H1 (cell line): Measurements from ENCODE around the gene GANAB. TPM values are rescaled to one million over a fixed set of nuclear protein-coding genes. Genes with fewer than 3 reads are reported as not detected.

Experiments used
- CTCF ChIA-PET: fragments of 300-600 bp; sonication (Branson Sonifier 250); formaldehyde crosslinking; loops from one replicate; lab custom pipeline; 2021; ENCODE audit not compliant: partially characterized antibody; lab: Charles Lee
- POLR2A ChIA-PET: fragments of 300-600 bp; sonication (Branson Sonifier 250); formaldehyde crosslinking; loops from one replicate; lab custom pipeline; 2021; ENCODE audit warnings: inconsistent platforms; ENCODE audit not compliant: partially characterized antibody; lab: Charles Lee
- DNase-seq, 2 experiments: peaks; one replicate each; pipeline versions ENCODE4 v3.0.0 to v3.0.0-alpha.2; 2010 to 2022; ENCODE audit warnings: low spot score in 2 of 2, low read depth in 1 of 2, mixed read lengths in 1 of 2
- FAIRE-seq: peaks from 2 replicates; lab custom pipeline; 2011; peaks lifted over from hg19 to GRCh38; lab: Jason Lieb, UNC
- H2AFZ ChIP-seq: 2 replicates; pipeline ENCODE4 v1.8.1; 2012; ENCODE audit warnings: low read length, inconsistent platforms
- H2AK5ac ChIP-seq: 2 replicates; pipeline ENCODE4 v1.6.1; 2013; ENCODE audit warnings: low read depth, low read length
- H2BK120ac ChIP-seq: replicated peaks from 2 replicates; pipeline ENCODE3; 2013; ENCODE audit warnings: low read depth, low read length, inconsistent platforms
- H2BK12ac ChIP-seq: 2 replicates; pipeline ENCODE4 v1.6.1; 2013; ENCODE audit warnings: low read depth, low read length
- H2BK15ac ChIP-seq: 2 replicates; pipeline ENCODE4 v1.6.1; 2013; ENCODE audit warnings: low read length
- H2BK20ac ChIP-seq: 2 replicates; pipeline ENCODE4 v1.6.1; 2013; ENCODE audit warnings: low read length
- H2BK5ac ChIP-seq: 2 replicates; pipeline ENCODE4 v1.6.1; 2013; ENCODE audit warnings: low read depth, low read length
- H3K14ac ChIP-seq: 2 replicates; pipeline ENCODE4 v1.6.1; 2013; ENCODE audit warnings: inconsistent platforms; ENCODE audit not compliant: insufficient read length
- H3K18ac ChIP-seq: 2 replicates; pipeline ENCODE4 v1.6.1; 2013; ENCODE audit warnings: low read length; ENCODE audit errors: extremely low read depth
- H3K23ac ChIP-seq: 2 replicates; pipeline ENCODE4 v1.6.1; 2013; ENCODE audit warnings: inconsistent platforms; ENCODE audit not compliant: insufficient read length
- H3K23me2 ChIP-seq: 2 replicates; pipeline ENCODE4 v1.6.1; 2013; ENCODE audit warnings: low read depth, low read length
- H3K27ac ChIP-seq: 2 replicates; pipeline ENCODE4 v1.6.1; 2011; ENCODE audit warnings: low read depth, low read length, inconsistent platforms
- H3K27me3 ChIP-seq, 4 experiments: replicated peaks in 1 of 4; 1 replicate in 1 of 4; 2 replicates in 3 of 4; pipeline versions ENCODE4 v1.6.1 to v1.8.1; 2011 to 2013; ENCODE audit warnings: low read length in 3 of 4, mild to moderate bottlenecking in 3 of 4, inconsistent platforms in 2 of 4, mixed read lengths in 2 of 4, moderate library complexity in 1 of 4; ENCODE audit not compliant: control insufficient read depth in 3 of 4, insufficient read depth in 3 of 4; ENCODE audit errors: extremely low read depth in 1 of 4
- H3K36me3 ChIP-seq, 4 experiments: 2 replicates each; pipeline versions ENCODE4 v1.6.1 to v1.8.1; 2011 to 2013; ENCODE audit warnings: mild to moderate bottlenecking in 4 of 4, low read length in 3 of 4, moderate library complexity in 2 of 4, control low read depth in 1 of 4, inconsistent platforms in 1 of 4; ENCODE audit not compliant: insufficient read depth in 4 of 4, control insufficient read depth in 2 of 4
- H3K4ac ChIP-seq: replicated peaks from 2 replicates; pipeline ENCODE3; 2013; ENCODE audit warnings: low read length, low read depth, mixed read lengths, inconsistent platforms; ENCODE audit not compliant: insufficient read length
- H3K4me1 ChIP-seq, 4 experiments: replicated peaks in 1 of 4; 1 replicate in 1 of 4; 2 replicates in 3 of 4; pipeline versions ENCODE4 v1.6.1 to v1.8.1; 2011 to 2013; ENCODE audit warnings: low read length in 3 of 4, inconsistent platforms in 2 of 4, mixed read lengths in 1 of 4; ENCODE audit not compliant: insufficient read depth in 4 of 4, control insufficient read depth in 3 of 4
- H3K4me2 ChIP-seq, 2 experiments: 2 replicates each; pipeline versions ENCODE4 v1.6.1 to v1.8.1; 2011 to 2013; ENCODE audit warnings: low read depth in 2 of 2, low read length in 2 of 2, control low read depth in 1 of 2, inconsistent platforms in 1 of 2, mild to moderate bottlenecking in 1 of 2; ENCODE audit not compliant: insufficient read depth in 1 of 2
- H3K4me3 ChIP-seq, 4 experiments: fragments of 200-600, 300-600 bp in 1 of 4; sonication (generic), shearing (Covaris generic), sonication (Bioruptor Twin) in 1 of 4; 2 replicates each; pipeline versions ENCODE4 v1.5.1 to v1.8.1; 2011 to 2016; ENCODE audit warnings: low read length in 4 of 4, low read depth in 3 of 4, control low read depth in 2 of 4, inconsistent platforms in 2 of 4, mild to moderate bottlenecking in 2 of 4, mixed read lengths in 1 of 4, moderate library complexity in 1 of 4; ENCODE audit not compliant: insufficient read depth in 2 of 4; ENCODE audit errors: extremely low read depth in 1 of 4
- H3K56ac ChIP-seq: replicated peaks from 2 replicates; pipeline ENCODE3; 2013; ENCODE audit warnings: low read depth, mild to moderate bottlenecking, mixed read lengths, low read length, inconsistent platforms; ENCODE audit not compliant: insufficient read length
- H3K79me1 ChIP-seq: 2 replicates; pipeline ENCODE4 v1.6.1; 2013; ENCODE audit warnings: low read depth, low read length, control low read depth
- H3K79me2 ChIP-seq, 2 experiments: 2 replicates each; pipeline versions ENCODE4 v1.6.1 to v1.8.1; 2012 to 2013; ENCODE audit warnings: low read length in 2 of 2, mild to moderate bottlenecking in 2 of 2, inconsistent platforms in 1 of 2; ENCODE audit not compliant: insufficient read depth in 2 of 2, control insufficient read depth in 1 of 2
- H3K9ac ChIP-seq, 4 experiments: replicated peaks in 1 of 4; 1 replicate in 1 of 4; 2 replicates in 3 of 4; pipeline versions ENCODE4 v1.6.1 to v1.8.1; 2011 to 2013; ENCODE audit warnings: low read depth in 3 of 4, low read length in 3 of 4, control low read depth in 2 of 4, mild to moderate bottlenecking in 2 of 4, moderate library complexity in 2 of 4, inconsistent platforms in 1 of 4; ENCODE audit errors: extremely low read depth in 1 of 4
- H3K9me3 ChIP-seq, 2 experiments: 2 replicates each; pipeline versions ENCODE4 v1.6.1 to v1.8.1; 2012 to 2013; ENCODE audit warnings: mild to moderate bottlenecking in 2 of 2, moderate library complexity in 2 of 2, control low read depth in 1 of 2, inconsistent platforms in 1 of 2, low read depth in 1 of 2, low read length in 1 of 2, mixed read lengths in 1 of 2; ENCODE audit not compliant: insufficient read depth in 2 of 2
- H4K20me1 ChIP-seq, 2 experiments: replicated peaks in 1 of 2; 2 replicates each; pipeline versions ENCODE3 to v1.8.1; 2011 to 2013; ENCODE audit warnings: inconsistent platforms in 2 of 2, low read length in 2 of 2, mild to moderate bottlenecking in 1 of 2; ENCODE audit not compliant: insufficient read depth in 2 of 2, control insufficient read depth in 1 of 2
- H4K5ac ChIP-seq: 2 replicates; pipeline ENCODE4 v1.6.1; 2013; ENCODE audit warnings: low read length, low read depth, mixed read lengths, inconsistent platforms; ENCODE audit not compliant: insufficient read length
- H4K8ac ChIP-seq: 2 replicates; pipeline ENCODE4 v1.8.0; 2013; ENCODE audit warnings: mild to moderate bottlenecking, moderate library complexity, low read length, inconsistent platforms; ENCODE audit not compliant: insufficient read depth; ENCODE audit errors: extremely low read depth
- H4K91ac ChIP-seq: replicated peaks from 2 replicates; pipeline ENCODE3; 2013; ENCODE audit warnings: low read length, mixed read lengths, inconsistent platforms; ENCODE audit not compliant: insufficient read length
- ATF2 ChIP-seq: IDR thresholded peaks from 2 replicates; pipeline ENCODE4 v1.6.1; 2012; ENCODE audit warnings: low read length, inconsistent platforms
- BCL11A ChIP-seq, 2 experiments: IDR thresholded peaks; one replicate each; pipeline ENCODE4 v1.6.1; 2011; ENCODE audit warnings: low read depth in 2 of 2, low read length in 2 of 2, mild to moderate bottlenecking in 2 of 2
- EP300 ChIP-seq, 2 experiments: IDR thresholded peaks; 1 replicate in 1 of 2; 2 replicates in 1 of 2; pipeline ENCODE4 v1.6.1; 2011 to 2012; ENCODE audit warnings: low read depth in 2 of 2, low read length in 2 of 2, mild to moderate bottlenecking in 2 of 2, borderline replicate concordance in 1 of 2, inconsistent platforms in 1 of 2, moderate library complexity in 1 of 2
- PHF8 ChIP-seq: fragments of 200-600 bp; sonication (generic); conservative IDR thresholded peaks from 2 replicates; pipeline ENCODE4 v1.7.1; 2012; ENCODE audit warnings: low read depth, mild to moderate bottlenecking, inconsistent platforms, low read length, moderate library complexity
- RBBP5 ChIP-seq: IDR thresholded peaks from 2 replicates; pipeline ENCODE4 v1.7.1; 2012; ENCODE audit warnings: low read depth, mild to moderate bottlenecking, inconsistent platforms, low read length, moderate library complexity, borderline replicate concordance
- RNF2 ChIP-seq: fragments of 200-900, 300-1000 bp; sonication (generic); IDR thresholded peaks from 2 replicates; pipeline ENCODE4 v1.7.1; 2016; ENCODE audit warnings: borderline replicate concordance, low read depth, mild to moderate bottlenecking, antibody characterized with exemption, low read length; ENCODE audit not compliant: poor library complexity, severe bottlenecking; ENCODE audit errors: missing control alignments
- RXRA ChIP-seq: IDR thresholded peaks from 2 replicates; pipeline ENCODE4 v1.6.1; 2011; ENCODE audit warnings: low read depth, mild to moderate bottlenecking, low read length, moderate library complexity; ENCODE audit not compliant: insufficient read depth
- TBP ChIP-seq: IDR thresholded peaks from 2 replicates; pipeline ENCODE4 v1.6.1; 2011; ENCODE audit warnings: low read depth, low read length, improper control_type of control experiment
- YY1 ChIP-seq: IDR thresholded peaks from 2 replicates; pipeline ENCODE4 v1.6.1; 2011; ENCODE audit warnings: low read depth, mild to moderate bottlenecking, low read length
- WGBS, 2 experiments: shearing (Covaris generic) in 1 of 2; methylation state at CpG; one replicate each; pipeline versions ENCODE4 v1.1.6 to v1.1.7; 2013 to 2015; ENCODE audit warnings: low lambda C conversion rate in 2 of 2, mixed read lengths in 2 of 2, inconsistent platforms in 1 of 2, low coverage in 1 of 2, missing lambda C conversion rate in 1 of 2; ENCODE audit not compliant: insufficient replicate concordance in 2 of 2, insufficient coverage in 1 of 2, insufficient read length in 1 of 2; ENCODE audit errors: extremely low coverage in 1 of 2, missing lambda C conversion rate in 1 of 2; 5-methylcytosine and 5-hydroxymethylcytosine counted together
- polyA plus RNA-seq, 7 experiments: library from polyadenylated mRNA; depleted of rRNA in 3 of 7; stranded (reverse) in 5 of 7; unstranded in 2 of 7; fragments of >200 nt in 5 of 7; fragments of 200-250 nt in 2 of 7; gene quantifications; 1 replicate in 5 of 7; 2 replicates in 1 of 7; 4 replicates in 1 of 7; pipeline versions ENCODE4 v1.2.1 to v1.2.3, GENCODE V29; 2011 to 2013; ENCODE audit warnings: missing spikeins in 2 of 7, mixed read lengths in 2 of 7
- total RNA-seq: library from RNA; stranded (reverse); fragmentation: NEBNext Ultra II Directional; extraction: Animal tissue kit (Norgen Biotek cat#: 25700); gene quantifications from 2 replicates; pipeline ENCODE4 v1.2.1, GENCODE V29; 2021
- TF ChIP-seq, protein P1 (sequence below): IDR thresholded peaks from 2 replicates; pipeline ENCODE4 v1.6.1; 2012; ENCODE audit warnings: inconsistent platforms

Gene GANAB
- total and polyA plus RNA-seq, 2 of the 8 experiments (the other 6 are each of a cell fraction or from before 2014, with no cell fraction given), result 289 to 330 TPM

- Histone ChIP-seq H2BK15ac (no peak overlapping the region), H3K9me3 (no peaks in the 10 kb centered on the region), H4K20me1 (no peaks in the 10 kb centered on the region), H3K56ac (no peak overlapping the region), H2BK12ac (no peak overlapping the region), H2AFZ (no peak overlapping the region), H3K4me3 (no peak overlapping the region), H3K14ac (no peak overlapping the region), H3K27me3 (peaks cover 0 to 3% (median 2%) of the 10 kb centered on the region in 4 experiments; a peak in 1 of 7 replicates), H3K4me2 (no peak overlapping the region), H3K23me2 (peaks cover 8% of the 10 kb centered on the region; the same call in 1 of the 2 replicates), H3K27ac (no peak overlapping the region), H4K8ac (no peak overlapping the region), H3K4me1 (peaks cover 0 to 20% (median 12%) of the 10 kb centered on the region in 4 experiments; a peak in 6 of 7 replicates), H3K18ac (no peak overlapping the region), H3K36me3 (no peaks in the 10 kb centered on the region; a peak in 1 of 8 replicates), H2BK5ac (no peak overlapping the region), H3K4ac (no peak overlapping the region), H3K79me2 (no peaks in the 10 kb centered on the region), H2AK5ac (no peak overlapping the region), H2BK20ac (no peak overlapping the region), H3K9ac (no peak overlapping the region), H4K5ac (no peak overlapping the region), H2BK120ac (no peak overlapping the region), H3K23ac (no peak overlapping the region), H4K91ac (no peak overlapping the region), H3K79me1 (no peaks in the 10 kb centered on the region)
- POLR2A ChIA-PET, result interaction anchor here (0.9 to 15.8 kb wide), 5 partner anchors 9 to 50 kb away, joined by 3 to 235 read pairs (median 4); partner anchors contain the start of genes C11orf98, CSKMT, MTA2 and TUT1
- DNase-seq (no peak), FAIRE-seq (no peak)
- CTCF ChIA-PET, result no interaction called here
- 97% methylated on average over 7 of the region's 7 CpGs; no CpG with 5 or more reads in 1 of the 2 experiments for WGBS, 2 experiments
- TF ChIP-seq, protein P1, sequence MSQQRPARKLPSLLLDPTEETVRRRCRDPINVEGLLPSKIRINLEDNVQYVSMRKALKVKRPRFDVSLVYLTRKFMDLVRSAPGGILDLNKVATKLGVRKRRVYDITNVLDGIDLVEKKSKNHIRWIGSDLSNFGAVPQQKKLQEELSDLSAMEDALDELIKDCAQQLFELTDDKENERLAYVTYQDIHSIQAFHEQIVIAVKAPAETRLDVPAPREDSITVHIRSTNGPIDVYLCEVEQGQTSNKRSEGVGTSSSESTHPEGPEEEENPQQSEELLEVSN, result no peak
- no peak for TF ChIP-seq YY1
- no peak for TF ChIP-seq RXRA
- no peak for TF ChIP-seq RNF2
- TF ChIP-seq EP300 (IDR thresholded peaks at IDR 0.05; ENCODE audit: borderline replicate concordance in 1 of 2, low read depth in 2 of 2, low read length in 2 of 2), result no peak
- TF ChIP-seq RBBP5, result no peak
- no peak for TF ChIP-seq ATF2
- no peak for TF ChIP-seq TBP
- TF ChIP-seq BCL11A (IDR thresholded peaks at IDR 0.05; ENCODE audit: low read depth in 2 of 2, low read length in 2 of 2), result no peak
- TF ChIP-seq PHF8, result no peak
These were observed 30.9 kb downstream of the GANAB start for GRCh38 chr11:62615521-62615920.
